WI38 (cell line): ENCODE results near the gene RSKR.

ENCODE experiments used
- H3K4me3 ChIP-seq: 2 replicates; pipeline ENCODE4 v1.5.1; 2011; ENCODE audit warnings: low read depth, mild to moderate bottlenecking, control low read depth, low read length
- TF ChIP-seq, protein P1 (sequence below): IDR thresholded peaks from 2 replicates; pipeline ENCODE4 v1.5.1; 2012; ENCODE audit warnings: low read depth, mild to moderate bottlenecking, control low read depth, low read length

The RSKR gene

DNA sequence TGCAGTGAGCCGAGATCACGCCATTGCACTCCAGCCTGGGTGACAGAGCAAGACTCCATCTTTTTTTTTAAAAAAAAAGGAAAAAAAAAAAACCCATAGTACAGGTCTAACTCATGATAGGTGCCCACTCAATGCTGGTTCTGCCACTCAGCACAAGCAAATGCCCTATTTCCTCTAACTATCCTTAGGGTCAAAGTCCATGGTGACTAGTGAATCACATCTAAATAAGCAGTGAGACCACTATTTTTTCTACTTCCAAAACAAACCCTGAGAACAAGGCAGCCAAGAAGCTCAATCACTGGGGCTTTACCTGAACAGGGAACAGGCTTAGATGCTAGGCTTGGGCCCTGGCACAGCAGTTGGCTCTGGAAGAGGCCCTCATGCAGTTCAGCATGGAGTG lies 27.6 kb upstream of the RSKR start:
- H3K4me3 ChIP-seq, result no peak overlapping the region
- TF ChIP-seq, protein P1, sequence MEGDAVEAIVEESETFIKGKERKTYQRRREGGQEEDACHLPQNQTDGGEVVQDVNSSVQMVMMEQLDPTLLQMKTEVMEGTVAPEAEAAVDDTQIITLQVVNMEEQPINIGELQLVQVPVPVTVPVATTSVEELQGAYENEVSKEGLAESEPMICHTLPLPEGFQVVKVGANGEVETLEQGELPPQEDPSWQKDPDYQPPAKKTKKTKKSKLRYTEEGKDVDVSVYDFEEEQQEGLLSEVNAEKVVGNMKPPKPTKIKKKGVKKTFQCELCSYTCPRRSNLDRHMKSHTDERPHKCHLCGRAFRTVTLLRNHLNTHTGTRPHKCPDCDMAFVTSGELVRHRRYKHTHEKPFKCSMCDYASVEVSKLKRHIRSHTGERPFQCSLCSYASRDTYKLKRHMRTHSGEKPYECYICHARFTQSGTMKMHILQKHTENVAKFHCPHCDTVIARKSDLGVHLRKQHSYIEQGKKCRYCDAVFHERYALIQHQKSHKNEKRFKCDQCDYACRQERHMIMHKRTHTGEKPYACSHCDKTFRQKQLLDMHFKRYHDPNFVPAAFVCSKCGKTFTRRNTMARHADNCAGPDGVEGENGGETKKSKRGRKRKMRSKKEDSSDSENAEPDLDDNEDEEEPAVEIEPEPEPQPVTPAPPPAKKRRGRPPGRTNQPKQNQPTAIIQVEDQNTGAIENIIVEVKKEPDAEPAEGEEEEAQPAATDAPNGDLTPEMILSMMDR, result no peak

DNA sequence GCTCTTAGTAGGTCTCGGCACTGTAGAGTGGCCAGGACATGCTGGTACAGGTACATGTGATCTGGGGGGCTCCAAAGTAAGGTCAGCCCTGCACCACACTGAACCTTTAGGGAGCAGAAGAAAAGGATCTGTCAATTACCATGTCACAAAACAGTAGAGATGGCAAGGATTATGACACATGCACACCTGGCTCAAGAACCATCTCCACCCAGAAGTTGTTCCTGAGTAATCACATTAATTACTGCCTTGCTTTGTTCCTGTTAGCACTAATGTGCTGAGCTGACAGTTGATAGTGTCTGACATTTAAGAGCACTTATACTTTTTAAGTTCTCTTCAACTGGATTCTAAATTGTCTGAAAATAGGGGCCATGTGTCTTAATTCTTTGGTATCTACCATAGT lies 21.5 kb upstream of the RSKR start:
- TF ChIP-seq, protein P1, result no peak
- no peak overlapping the region for H3K4me3 ChIP-seq

DNA sequence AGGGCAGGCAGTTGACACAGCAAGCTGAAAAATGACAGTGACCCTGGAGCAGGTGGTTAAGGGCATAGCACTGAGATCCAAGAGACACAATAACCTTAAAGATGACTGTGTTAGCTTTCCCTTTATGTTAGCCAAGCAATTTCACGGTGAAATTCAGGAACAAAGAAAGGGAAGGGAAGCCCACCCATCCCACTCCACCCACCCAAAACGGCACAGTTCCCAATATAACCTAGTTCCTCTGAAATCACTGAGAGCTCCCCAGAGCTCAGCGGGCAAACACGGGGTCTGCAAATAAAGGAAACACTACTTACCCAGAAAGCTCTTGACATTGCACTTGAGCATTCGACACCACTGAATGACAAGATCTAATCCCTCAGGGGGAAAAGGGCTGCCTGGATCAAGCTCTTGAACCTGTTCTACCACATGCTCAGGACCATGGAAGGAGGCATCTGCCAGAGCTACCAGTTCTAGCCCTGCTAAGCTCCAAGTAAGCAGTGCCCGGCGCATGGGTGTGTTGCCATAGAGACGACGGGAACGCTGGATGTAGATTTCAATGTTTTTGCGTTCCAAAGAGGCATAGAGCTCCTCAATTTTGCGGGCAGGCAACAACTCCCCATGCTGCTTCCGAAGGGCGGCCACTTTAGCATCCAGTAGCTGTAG lies 20.4 kb upstream of the RSKR start:
- TF ChIP-seq, protein P1, result no peak
- no peak overlapping the region for H3K4me3 ChIP-seq

DNA sequence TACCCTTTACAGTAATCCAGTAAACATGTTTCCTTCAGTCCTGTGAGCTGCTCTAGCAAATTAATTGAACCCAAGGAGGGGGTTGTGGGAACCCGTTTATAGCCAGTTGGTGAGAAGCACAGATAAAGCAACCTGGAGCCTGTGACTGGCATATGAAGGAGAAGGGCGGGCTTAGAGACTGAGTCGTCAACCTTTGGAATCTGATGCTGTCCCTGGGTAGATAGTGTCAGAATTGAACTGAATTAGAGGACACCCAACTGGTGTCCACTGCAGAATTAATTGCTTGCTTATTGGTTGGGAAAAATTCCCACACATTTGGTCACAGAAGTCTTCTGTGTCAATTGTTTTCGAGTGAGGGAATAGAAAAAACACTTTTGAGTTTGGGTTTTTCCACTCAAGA lies 12.8 kb upstream of the RSKR start:
- H3K4me3 ChIP-seq, result no peak overlapping the region
- TF ChIP-seq, protein P1, result no peak

DNA sequence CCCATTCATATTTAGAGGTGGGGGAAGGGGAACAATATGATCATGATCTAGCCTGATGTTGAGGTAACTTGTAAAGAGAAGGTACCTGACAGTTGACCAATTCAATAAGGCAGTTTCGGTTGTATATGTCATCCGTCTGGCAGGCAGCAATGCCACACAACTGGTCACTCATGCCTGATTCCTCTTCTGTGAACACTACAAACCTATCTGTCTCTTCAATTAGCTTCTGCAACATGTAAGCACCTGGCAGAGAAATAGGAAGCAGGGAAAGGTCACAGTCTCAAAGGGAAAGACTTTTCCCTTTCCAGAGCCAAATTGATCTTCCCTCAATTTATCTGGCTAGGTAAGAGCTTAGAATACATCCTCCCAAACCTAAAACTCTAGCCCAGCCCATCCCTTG lies 10.2 kb upstream of the RSKR start:
- TF ChIP-seq, protein P1, result no peak
- H3K4me3 ChIP-seq, result no peak overlapping the region

DNA sequence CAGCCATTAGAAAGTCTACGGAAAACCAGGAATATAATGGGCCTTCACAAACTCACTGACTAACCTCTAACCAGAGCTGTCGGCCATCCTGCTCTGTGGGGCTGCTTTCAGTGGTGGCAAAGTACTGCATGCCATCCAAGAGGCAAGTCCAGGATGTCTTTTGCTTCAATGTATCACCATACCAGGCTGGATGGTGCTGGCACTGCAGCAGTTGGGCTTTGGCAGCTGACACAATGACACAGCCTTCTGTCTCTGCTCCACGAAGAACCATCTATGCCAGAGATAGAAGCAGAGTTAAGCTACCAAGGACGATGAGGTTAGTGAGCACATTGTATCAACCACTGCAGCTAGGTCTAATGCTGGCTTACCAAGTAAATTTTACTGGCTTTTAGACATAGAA lies 9.7 kb upstream of the RSKR start:
- TF ChIP-seq, protein P1, result no peak
- no peak overlapping the region for H3K4me3 ChIP-seq

DNA sequence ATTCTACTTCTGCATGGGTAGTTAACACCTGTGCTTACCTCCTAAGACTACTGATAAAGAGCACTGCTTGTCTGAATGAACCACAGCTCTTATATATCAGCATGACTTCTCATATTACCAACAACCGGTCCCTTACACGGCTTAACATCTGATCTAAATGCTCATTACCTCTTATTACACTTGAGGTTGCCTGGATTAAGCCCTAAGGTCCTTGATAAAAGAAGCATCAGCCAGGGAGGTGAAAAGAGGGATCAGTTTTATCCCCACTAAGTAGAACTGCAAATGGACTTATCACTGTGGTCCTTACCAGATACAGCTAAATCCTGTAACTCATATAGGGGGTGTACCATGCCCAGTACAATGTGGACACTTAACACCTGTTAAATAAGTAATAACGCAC lies 8.2 kb upstream of the RSKR start:
- no peak overlapping the region for H3K4me3 ChIP-seq
- TF ChIP-seq, protein P1, result no peak
